Measurements from ENCODE around the gene PCDH1.

DNA sequence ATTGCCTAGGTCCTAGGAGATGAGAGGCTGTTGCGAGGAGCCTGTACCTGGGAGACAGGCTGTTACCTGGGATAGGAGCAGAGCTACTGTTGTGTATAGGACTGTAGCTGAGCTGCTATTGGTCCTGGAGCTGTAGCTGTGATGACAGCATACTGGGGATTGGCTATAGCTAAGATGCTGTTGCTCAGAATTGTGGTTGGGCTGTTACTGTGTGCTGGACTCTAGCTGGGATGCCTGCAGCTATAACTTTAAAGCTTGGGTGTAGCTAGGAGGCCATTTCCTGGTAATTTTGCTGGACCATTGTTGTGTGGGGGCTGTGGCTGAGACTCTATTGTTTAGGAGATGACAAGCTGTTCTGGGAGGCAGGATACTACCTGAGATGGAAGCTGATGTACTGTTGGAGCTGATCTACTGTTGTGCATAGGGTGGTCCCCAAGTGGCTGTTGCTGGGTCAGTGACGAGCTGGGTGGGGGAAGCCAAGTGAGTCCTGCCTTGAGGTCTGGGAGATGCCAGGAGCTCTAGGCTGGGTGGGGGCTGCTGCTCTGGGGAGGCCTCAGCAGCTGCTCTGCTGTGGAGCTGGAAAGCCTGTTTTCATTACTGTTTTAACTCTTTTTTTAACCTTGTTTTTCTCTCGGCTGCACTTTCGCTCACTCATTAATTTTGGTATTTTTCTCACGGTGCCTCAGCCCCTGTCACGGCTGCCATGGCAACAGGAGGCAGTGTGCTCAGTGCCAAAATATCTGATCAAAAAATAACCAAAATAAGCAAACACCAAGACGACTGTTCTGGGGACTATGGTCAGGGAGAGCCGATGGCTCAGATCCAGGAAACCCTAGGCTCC lies 3.0 kb upstream of the PCDH1 start:
- TF ChIP-seq, protein P1, sequence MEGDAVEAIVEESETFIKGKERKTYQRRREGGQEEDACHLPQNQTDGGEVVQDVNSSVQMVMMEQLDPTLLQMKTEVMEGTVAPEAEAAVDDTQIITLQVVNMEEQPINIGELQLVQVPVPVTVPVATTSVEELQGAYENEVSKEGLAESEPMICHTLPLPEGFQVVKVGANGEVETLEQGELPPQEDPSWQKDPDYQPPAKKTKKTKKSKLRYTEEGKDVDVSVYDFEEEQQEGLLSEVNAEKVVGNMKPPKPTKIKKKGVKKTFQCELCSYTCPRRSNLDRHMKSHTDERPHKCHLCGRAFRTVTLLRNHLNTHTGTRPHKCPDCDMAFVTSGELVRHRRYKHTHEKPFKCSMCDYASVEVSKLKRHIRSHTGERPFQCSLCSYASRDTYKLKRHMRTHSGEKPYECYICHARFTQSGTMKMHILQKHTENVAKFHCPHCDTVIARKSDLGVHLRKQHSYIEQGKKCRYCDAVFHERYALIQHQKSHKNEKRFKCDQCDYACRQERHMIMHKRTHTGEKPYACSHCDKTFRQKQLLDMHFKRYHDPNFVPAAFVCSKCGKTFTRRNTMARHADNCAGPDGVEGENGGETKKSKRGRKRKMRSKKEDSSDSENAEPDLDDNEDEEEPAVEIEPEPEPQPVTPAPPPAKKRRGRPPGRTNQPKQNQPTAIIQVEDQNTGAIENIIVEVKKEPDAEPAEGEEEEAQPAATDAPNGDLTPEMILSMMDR (IDR thresholded peaks at IDR 0.05) = no peak
- TF ChIP-seq EP300 (IDR thresholded peaks at IDR 0.05) (no peak), POLR2A (IDR thresholded peaks at IDR 0.05) (no peak)

All from gastroesophageal sphincter (tissue), 3 donors.